ENCODE measurements around the gene NELFB.

NELFB gene

GRCh38 chr9:137223078-137223970 is 31.8 kb upstream of the NELFB start:
- peak; percentile 99 to 100 for DNase-seq

DNA sequence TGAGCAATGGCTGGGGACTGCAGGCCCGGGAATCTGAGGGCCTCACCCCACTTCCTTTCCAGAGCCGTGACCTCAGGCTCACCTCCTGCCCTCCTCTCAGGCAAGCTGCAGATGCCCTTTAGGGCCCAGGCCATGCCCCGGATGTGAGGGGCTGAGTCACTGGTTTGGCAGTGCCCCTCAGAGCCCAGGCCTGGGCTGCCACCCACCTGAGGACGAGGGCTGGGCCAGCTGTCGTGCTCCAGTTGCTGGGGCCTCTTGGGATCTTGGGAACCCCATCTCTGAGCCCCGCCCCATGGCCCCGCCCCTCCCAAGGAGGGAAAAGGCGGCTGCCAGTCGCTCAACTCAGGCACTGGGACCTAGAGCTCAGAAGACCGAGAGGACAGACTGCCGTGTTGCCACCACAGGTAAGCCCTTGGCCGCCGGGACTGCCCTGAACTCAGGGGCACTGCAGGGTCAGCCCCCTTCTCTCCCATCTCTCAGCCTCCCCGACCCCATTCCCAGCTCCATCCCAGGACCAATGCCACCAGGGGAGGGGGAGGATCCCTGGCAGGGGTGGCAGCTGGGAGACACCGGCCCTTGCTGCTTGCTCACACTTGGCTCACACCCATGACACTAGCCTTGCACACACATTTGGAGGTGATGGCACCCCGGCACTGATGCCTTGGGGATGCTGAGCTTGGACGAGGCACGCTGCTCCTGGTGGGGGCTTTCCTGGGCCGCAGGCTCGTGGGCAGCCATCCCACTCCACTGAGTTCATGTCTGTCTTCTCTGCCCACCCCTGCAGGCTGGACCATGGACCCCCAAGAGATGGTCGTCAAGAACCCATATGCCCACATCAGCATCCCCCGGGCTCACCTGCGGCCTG is 30.1 kb upstream of the NELFB start, which contains the start of gene CYSRT1:
CYSRT1 (plus strand) TSS at position 345 of the 865 bp plus-strand sequence; CDS start at position 793, 448 bp downstream.
- DNase-seq = no peak

DNA sequence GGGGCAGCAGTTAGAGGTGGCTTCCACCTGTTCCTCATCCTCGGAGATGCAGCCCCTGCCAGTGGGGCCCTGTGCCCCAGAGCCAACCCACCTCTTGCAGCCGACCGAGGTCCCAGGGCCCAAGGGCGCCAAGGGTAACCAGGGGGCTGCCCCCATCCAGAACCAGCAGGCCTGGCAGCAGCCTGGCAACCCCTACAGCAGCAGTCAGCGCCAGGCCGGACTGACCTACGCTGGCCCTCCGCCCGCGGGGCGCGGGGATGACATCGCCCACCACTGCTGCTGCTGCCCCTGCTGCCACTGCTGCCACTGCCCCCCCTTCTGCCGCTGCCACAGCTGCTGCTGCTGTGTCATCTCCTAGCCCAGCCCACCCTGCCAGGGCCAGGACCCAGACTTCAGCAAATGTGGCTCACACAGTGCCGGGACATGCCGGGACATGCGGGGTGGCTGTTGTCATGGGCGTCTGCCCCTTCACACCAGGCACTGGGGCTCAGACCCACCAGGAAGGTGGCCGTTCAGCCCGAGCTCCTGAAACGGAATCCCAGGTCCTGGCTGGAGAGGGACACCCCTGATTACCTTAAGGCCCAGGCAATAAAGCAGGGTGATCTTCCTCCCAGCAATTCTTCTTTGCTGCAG is 29.3 kb upstream of the NELFB start:
- no peak for DNase-seq

- no peak for DNase-seq
Measured at GRCh38 chr9:137226338-137227053, 28.6 kb upstream of the NELFB start.

- DNase-seq = peak; percentile 81 to 86
Measured at GRCh38 chr9:137227054-137227852, 27.9 kb upstream of the NELFB start, which contains the start of gene RNF224. TSS of gene RNF224 (plus strand) at chr9:137227502. CDS start at chr9:137228336, 834 bp downstream.

GRCh38 chr9:137227853-137228505 is 27.1 kb upstream of the NELFB start:
- no peak for DNase-seq

DNA sequence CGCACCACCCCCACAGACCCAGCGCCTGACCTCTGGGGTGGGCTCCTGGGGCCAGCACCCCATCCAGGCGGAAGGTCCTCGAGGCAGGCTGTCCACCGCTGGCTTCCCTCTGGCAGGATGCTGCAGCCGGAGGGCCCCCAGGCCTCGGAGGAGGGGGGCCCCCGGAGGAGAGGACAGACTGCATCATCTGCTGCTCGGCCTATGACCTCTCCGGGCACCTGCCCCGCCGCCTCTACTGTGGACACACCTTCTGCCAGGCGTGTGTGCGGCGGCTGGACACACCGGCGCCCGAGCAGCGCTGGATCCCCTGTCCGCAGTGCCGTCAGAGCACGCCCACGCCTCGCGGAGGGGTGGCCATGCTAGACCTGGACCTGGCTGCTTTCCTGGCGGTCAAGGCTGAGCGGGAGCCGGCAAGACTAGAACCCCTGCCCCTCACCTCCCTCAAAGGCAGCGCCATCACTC is 26.6 kb upstream of the NELFB start:
- DNase-seq = no peak

DNA sequence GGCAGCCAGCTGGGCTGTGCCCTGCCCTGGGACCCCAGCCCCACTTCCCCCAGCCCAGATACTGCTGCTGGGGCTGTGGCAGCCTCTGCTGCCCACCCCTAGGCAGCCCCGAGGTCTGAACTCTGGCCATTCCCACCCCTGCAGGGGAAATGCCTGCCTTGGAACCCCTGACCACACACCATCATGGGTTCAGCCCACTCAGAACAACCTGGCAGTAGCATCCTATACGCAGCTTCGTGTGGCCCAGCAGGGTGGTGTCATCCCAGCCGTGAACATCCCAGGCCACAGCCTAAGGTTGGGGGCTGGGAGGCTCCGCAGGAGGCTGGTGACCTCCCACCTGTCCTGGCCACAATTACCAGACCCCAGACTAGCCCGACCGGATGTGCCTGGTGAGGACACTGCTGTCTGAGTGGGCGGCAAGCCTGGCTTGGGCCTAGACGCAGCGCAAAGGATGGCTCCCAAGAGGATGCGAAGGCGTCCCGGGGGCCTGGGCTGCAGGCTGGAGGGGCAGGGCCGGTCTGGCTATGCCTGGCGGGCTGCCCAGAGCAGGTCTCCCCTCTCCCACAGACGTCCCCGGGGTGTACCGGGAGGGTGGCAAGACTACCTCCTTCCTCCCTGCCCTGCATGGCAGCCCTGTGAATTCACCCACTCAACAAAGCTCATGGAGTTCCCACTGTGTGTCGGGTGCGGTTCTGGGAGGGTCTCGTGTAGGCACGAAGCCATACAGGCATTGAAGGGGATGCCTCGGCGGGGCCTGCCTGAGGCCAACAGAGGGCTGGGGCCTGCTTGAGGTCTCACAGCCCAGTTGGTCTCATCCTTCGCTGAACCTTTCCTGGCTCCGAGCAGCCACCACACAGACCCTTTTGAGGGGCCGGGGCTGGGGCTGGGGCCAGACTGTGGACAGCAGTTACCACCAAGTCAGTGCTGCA is 25.9 kb upstream of the NELFB start:
- DNase-seq = no peak

DNA sequence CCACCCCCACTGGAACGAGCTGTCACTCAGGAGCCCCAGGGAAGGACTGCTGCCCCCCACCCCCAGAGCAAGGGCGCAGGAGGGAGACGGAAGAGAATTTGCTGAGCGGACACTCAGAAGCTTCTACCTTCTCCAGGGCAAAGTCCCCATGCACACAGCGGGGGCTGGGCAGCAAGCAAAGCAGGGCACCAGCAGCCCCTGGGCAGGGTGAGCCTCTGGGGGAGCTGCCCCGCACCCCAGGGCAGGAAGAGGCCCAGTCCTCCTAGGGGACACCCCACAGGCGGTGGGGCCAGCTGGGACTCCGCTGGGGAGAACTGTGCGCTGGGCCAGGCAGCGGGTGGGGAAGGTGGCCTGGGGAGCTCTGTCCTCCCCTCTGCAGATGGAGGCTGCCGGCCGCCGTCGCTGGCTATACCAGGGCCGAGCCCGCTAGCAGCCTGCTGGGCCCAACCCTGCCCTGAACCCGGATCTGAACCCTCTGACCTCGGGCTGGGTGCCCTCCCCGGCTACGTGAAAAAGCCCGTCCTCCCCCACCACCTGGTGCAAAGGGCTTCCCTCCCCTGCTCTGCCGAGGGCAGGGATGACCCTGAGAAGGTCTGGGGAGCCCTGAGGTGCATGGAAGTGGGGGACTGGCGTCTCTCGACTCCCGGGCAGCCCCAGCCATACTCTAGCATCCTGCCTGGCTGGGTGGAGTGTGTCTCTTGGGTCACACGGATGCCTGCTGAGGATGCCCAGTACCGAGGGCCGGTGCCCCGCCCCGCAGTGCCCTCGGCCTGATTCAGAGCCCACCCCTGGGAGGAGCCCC is 25.0 kb upstream of the NELFB start:
- no peak for DNase-seq

DNA sequence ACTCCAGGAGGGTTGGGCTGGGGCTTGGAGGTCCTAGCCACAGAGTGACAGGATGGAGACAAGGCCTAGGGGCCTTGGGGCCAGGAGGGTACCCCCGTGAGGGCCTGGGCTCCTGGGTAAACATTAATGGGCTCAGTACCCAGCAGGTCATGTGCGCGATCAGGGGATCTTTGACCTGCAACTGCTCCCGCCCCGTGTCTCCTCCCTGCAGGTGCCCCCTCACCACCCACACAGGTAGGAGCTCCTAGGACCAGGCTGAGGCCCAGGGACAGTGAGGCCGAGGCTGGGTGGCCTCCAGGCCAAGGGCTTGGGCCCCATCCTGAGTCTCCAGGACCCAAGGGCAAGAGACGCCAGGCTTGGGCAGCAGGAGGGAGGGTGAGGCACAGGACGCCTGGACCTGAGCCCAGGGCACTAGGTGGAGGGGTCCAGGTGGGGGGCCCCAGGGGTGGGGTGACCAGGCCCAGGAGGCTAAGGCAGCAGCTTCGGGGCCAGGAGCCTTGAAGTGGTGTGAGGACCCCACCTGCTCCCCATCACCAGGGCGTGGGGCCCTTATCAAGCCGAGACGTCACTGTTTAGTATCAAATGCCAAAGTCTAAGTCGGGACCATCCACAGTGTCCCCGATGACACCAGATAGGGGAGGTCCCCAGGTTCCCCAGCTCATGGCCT is 24.3 kb upstream of the NELFB start, which contains the start of gene SLC34A3:
SLC34A3 (plus strand) TSS at position 197 of the 667 bp plus-strand sequence. CDS start 802 bp downstream, outside the sequence.
- DNase-seq = no peak

DNA sequence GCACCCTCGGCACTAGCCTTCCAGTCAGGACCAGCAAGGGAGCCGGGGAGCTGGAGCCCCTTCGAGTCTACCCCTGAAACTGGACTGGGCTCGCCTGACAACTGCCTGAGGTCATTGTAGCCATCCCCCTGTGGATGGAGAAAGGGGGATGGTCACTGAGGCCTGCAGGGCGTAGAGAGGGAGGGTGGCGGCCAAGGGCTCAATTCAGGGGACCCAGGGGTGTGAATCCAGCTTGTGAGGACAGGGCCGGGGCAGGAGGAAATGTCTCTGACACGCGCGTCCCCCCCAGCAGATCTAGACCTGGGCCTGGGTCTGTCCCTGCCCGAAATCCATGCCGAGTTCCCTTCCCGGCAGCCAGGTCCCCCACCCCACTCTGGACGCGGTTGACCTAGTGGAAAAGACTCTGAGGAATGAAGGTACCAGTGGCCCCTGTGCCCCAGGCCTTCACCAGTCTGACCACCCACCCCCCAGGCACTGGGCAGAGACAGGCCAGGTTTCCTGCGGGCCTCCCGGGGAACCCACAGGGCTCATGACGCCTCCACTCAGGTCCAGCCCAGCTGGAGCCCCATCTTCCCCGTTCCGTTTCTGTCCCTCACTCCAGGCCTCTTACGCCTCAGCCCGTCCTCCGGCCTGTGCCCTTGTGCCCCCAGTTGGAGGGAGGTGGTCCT is 23.6 kb upstream of the NELFB start:
- DNase-seq = no peak

- DNase-seq = no peak
Measured at GRCh38 chr9:137232101-137232500, 23.0 kb upstream of the NELFB start.

- no peak for DNase-seq
Measured at GRCh38 chr9:137232510-137232909, 22.6 kb upstream of the NELFB start.

GRCh38 chr9:137233143-137233980 is 21.8 kb upstream of the NELFB start:
- DNase-seq = no peak

DNA sequence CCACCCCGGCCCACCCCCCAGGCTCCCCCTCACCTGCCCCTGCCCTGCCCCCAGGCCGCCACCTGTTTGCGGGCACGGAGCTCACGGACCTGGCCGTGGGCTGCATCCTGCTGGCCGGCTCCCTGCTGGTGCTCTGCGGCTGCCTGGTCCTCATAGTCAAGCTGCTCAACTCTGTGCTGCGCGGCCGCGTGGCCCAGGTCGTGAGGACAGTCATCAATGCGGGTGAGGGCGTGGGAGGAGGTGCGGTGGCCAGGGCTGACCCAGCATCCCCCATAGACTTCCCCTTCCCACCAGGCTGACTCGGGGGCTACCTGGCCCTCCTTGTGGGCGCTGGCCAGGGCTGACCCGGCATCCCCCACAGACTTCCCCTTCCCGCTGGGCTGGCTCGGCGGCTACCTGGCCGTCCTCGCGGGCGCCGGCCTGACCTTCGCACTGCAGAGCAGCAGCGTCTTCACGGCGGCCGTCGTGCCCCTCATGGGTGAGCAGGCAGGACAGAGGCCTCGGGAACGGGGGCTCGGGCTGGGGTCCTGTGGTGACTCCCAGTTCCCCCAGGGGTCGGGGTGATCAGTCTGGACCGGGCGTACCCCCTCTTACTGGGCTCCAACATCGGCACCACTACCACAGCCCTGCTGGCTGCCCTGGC is 21.0 kb upstream of the NELFB start:
- DNase-seq = no peak

All from CD4-positive, alpha-beta T cell treated with Interferon alpha-2 for 1 hour (primary cell).